GM21390 (cell line): ENCODE results near the gene SLC15A1.

Source experiments
- ATAC-seq: cut with Tn5 transposase; IDR thresholded peaks from one replicate; pipeline ENCODE4 v1.9.1; 2021; ENCODE audit not compliant: unreplicated experiment

Gene SLC15A1

DNA sequence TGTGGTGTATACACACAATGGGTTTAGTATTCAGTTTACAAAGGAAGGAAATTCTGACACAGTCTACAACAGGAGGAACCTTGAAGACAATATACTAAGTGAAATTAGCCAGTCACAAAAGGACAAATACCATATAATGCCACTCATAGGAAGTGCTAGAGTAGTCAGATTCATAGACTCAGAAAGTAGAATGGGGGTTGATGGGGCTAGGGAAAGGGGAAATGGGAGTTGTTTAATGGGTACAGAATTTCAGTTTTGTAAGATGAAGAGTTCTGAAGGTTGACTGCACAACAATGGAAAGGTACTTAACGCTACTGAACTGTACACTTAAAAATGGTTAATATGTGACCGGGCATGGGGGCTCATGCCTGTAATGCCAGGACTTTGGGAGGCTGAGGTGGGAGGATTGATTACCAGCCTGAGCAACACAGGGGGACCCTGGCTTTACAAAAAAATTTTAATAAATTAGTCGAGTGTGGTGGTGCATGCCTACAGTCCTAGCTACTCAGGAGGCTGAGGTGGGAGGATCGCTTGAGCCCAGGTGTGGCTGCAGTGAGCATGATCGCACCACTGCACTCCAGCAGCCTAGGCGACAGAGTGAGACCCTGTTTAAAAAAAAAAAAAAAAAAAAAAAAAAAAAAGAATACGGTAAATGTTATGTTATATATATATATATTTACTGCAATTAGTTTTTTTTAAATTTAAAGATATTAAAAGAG is 45.0 kb downstream of the SLC15A1 start:
- peak; percentile 57 for ATAC-seq

DNA sequence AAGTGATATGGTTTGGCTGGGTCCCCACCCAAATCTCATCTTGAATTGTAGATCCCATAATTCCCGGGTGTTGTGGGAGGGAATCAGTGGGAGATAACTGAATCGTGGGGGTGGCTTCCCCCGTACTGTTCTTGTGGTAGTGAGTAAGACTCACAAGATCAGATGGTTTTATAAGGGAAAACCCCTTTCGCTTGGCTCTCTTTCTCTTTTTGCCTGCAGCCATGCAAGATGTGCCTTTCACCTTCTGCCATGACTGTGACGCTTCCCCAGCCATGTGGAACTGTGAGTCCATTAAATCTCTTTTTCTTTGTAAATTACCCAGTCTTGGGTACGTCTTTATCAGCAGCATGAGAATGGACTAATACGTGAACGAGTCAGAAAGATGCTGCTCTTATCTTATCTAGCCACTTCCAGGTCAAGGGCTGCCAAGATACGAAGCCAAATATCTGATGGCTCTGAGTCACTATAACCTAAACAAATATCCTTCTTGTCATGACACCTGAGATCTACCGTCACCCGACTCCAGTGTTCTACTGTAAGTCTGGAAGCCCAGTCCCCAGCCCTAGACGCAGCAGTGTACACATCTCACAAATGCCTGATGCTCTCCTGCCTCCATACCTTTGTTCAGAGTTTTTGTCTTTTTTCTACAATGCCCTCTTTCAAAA is 45.9 kb downstream of the SLC15A1 start:
- no peak for ATAC-seq

DNA sequence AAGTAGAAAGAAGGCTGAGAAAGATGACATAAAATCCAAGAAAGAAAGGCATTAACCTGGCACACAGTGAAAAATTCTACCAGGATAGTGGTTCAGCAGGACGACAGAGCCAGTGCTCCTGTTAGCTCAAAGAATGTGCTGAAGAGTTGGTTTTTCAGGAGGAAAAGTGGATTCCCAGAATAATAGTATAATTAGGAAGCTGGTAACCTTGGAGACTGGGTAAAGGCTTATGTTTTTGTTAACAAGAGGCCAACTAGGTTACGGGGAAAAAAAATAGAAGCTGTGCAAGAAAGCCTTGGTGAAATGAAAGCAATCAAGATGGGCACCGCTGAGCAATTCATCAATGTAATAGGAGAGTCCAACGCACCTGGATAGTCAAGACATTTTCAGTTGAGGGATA is 54.7 kb downstream of the SLC15A1 start:
- no peak for ATAC-seq

DNA sequence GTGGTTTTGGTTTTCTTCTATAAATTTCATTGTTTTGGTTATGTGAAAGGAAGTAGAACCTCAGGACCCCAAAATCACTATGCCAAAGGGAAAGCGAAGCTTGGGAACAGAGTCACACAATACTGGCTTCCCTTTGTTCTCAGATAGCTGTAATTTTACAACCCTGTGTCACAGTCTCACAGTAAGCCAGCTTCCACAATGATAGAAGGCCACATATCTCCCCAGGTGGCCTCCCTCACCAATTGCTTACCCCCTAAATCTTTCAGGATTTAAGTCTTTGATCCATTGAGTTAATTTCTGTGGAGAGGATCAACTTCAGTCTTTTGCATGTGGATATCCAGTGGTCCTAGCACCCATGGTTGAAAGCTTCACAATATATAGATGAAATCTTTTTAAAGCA is 58.7 kb downstream of the SLC15A1 start:
- ATAC-seq, result no peak

DNA sequence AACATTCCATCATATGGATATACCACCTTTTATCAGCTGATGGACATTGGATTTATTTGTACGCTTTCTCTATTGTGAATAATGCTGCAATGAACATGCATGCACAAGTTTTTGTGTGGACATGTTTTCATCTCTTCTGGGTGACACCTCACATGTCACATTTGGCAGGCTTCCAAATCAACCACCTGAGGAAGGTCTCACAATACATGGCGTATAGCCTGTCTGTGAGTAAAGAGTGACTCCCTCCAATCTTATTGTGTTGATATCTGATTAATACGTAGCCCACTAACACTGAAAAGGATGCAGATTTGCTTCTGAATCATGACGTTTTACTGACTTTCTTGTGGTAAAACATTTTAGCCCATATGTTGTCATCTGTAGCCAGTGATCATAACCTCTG is 61.1 kb downstream of the SLC15A1 start:
- no peak for ATAC-seq

DNA sequence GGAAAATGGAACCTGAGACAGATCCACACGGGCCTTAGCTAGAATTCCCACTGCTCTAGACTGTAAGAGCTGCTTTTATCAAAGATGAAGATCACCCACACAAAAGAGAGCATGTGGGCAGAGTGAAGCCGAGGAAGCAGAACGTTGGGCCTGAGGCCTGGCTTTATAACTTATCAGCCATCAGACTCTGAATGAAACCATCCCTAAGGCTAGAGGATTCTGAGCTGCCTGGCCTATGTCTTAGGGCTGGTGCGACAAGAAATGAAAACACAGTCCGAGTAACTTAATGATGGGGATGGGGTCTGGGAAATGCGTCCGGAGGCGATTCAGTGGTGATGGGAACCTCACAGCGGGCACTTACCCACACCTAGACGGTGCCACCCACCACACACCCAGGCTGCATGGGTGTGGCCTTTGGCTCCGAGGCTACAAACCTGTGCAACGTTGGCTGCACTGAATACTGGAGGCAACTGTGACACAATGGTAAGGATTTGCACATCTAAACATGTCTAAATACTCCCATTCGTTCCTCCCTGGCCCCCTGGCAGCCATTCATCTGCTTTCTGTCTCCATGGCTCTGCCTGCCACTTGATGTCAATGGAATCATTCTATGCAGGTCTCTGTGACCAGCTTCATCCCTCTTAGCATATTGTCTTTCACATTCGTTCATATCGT is 62.0 kb downstream of the SLC15A1 start:
- no peak for ATAC-seq

DNA sequence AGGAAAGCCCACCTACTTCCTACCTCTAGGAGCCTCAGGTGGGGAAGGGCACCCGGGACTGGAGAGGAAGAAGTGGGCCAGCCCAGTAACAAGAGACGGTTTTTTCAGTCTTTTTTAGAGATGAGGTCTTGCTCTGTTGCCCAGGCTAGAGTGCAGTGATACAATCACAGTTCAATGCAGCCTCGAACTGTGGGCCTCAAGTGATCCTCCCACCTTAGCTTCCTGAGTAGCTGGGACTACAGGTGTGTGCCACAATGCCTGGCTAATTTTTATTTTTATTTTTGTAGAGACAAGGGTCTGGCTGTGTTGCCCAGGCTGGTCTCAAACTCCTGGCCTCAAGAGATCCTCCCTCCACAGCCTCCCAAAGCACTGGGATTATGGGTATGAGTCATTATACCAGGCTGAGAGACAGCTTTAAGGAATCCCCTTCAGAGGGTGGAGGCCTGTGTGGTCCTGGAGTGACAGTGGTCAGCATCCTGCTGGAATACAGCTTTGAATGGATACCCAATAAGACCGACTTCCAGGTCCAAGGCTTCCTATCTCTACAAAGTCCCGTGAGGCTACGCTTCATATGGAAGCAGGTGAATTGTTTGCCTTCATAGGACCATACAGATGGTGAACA is 63.0 kb downstream of the SLC15A1 start:
- ATAC-seq, result no peak

DNA sequence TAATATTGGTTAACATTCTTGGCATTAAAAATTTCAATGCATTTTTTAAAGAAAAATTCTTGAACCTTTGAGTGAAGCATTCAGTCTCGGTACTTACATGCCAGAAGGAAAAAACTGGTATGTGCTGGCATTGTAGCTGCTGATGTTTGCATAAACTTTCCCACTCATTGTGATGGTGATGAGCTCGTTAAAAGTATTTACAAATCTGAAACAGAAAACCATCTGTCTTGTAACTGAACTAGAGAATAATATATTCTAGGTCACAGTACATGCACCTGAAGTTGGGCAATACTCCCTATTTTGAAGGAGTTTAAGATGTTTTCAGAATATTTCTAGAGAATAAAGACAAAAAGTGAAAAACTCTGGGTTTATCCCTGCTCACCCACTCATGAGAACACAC is 64.1 kb downstream of the SLC15A1 start:
- peak; percentile 51 for ATAC-seq

DNA sequence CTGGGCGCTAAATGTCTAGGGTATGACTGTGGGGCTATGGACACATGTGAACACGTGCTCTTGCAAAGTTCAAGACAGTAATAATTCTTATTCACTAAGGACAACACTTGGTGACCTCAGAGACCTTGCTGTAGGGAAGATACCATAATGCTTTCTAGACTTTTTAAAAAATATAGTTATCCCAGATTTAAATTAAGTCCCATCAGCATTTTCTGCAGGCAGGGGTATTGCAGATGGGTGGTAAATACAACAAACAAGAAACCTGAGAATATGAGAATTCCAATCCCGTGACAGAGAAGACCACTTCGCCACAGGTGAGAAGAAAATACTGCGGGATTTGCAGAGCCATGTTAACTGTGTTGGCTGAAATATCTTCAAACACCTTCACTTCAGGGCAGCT is 65.2 kb downstream of the SLC15A1 start:
- ATAC-seq, result no peak

DNA sequence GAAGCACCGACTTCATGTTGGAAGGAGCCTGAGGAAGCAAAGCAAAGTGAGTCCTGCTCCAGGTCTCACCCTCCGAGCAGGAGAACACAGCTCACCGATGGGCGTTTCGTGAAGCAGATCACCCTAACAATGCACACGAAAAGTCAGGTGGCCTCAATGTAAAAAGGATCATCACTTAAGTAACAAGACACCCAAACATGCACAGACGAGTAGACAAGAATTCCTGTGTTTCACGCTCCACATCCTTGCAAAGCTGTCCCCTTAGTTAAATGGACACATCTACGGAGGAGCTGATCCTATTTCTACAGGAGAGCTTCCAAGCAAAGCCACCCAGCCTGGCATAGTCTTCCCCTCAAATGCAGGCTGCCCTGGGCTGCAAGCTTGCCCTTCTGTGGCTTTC is 66.2 kb downstream of the SLC15A1 start:
- ATAC-seq, result no peak

DNA sequence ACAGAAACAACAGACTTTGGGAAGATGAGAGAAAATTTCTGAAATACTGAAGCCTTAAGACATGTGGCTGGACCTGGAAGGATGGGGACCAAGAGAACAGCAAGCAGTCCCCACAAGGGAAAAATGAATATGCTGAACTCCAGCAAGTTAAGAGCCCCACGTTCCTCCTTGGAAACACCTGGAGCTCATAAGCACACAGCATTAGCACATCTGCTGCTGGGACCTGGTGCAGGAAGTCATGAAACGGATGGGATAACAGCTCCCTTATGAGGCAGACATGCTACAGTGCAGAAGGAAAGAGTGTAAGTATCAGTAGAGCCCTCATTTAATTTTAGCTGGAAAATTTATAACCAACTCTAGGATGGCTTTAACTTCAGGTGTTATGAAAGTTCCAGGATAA is 67.3 kb downstream of the SLC15A1 start:
- no peak for ATAC-seq

DNA sequence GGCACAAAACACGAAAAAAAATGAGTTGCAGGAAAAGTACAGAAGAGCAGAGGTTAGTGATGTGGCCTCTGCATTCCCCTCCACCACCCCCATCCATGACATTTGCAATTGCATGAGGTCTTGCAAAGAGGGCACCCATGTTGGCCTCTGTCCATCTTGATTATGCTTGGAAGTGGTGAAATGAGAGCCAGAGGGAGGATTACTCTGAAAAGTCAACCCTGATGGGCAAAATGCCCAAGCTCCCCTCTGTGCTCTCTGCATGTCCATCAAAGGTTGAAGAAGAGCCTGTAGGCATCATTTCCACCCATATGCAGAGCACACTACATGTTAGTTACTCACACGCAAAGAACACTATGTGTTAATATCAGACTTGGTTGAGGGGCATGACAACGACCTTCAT is 71.4 kb downstream of the SLC15A1 start:
- ATAC-seq, result no peak

DNA sequence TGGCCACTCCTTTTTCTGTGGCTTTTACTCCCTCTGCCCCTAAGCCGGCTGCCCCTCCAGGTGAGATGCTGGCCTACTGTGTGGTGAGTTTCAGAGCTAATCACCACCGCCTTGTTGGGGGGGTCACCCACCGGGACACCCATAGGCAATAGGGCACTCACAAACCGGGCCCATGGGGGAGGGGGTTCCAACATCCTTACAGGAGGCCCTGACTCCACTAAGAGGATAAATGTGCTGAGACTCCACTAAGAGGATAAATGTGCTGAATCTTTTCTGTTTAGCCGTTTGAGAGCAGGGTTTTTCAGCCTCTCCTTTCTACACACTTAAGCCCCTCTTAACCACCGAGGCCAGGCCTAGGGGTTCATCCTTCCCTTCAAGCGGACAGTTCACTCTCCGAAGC is 73.7 kb downstream of the SLC15A1 start:
- no peak for ATAC-seq

DNA sequence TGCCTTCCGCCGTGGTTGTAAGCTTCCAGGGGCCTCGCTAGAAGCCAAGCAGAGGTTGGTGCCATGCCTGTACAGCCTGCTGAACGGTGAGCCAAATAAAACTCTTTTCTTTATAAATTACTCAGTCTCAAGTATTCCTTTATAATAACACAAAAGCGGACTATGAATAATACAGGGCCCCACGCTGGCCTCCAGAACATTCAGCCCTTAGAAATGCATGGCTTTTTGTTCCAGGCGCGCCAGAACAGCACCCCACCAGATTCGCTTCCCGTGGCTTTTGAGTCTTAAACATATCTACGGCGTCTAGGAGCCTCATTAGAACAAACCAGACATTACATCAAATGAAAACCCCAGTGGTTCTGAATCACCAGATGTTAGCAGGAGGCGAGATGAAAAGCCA is 75.1 kb downstream of the SLC15A1 start:
- ATAC-seq, result no peak

DNA sequence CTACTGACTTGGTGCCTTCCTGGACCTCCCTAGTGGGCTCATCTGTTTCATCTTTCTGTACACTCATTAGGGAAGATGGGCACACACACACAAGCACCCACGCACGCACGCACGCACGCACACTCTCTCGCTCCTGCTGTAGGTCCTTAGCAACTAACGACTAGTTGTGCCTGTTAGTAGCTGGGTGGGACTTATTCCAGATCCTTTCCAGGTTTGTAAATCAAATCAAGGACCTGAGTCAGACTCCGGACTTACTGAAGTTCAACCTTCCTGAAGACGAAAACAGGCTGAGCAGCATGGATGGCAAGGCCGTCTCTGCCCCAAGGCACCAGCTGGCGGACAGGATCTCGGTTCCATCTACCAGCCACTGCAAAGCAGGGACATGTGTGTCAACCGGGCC is 76.2 kb downstream of the SLC15A1 start:
- ATAC-seq, result no peak

DNA sequence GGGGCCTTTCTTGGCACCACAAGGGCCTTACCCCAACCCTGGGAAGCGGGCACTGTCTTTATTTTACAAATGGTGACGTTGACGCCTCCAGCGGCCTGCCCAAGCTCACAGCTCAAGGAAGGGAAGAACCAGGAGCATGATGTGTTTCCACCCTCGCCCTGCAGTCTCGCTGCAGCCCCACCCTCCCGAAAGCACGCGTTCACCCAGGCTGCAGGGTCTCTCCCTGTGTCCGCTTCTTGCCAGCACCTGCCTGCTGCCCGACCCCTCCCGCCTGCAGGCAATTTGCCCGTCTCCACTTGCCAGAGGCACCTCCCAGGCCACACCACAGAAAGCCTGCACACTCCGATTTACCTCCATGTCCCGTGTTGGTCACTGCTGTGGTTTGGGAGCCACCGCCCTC is 76.6 kb downstream of the SLC15A1 start:
- ATAC-seq, result no peak

DNA sequence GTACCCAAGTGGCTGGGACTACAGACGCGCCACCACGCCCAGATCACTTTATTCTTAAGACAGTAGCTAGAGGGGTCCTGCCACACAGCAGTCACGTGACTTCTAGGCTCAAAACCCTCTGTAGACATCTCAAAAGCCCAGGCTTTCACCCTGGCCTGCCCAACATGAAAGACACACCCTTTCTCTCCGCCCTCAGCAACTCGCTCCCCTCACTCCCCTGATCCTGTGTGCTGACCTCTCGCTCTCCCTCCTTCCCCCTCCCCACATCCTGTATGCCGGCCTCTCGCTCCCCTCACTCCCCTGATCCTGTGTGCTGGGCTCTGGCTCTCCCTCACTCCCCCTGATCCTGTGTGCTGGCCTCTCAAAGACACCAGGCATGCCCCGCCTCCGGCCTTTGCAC is 77.4 kb downstream of the SLC15A1 start:
- ATAC-seq, result no peak

DNA sequence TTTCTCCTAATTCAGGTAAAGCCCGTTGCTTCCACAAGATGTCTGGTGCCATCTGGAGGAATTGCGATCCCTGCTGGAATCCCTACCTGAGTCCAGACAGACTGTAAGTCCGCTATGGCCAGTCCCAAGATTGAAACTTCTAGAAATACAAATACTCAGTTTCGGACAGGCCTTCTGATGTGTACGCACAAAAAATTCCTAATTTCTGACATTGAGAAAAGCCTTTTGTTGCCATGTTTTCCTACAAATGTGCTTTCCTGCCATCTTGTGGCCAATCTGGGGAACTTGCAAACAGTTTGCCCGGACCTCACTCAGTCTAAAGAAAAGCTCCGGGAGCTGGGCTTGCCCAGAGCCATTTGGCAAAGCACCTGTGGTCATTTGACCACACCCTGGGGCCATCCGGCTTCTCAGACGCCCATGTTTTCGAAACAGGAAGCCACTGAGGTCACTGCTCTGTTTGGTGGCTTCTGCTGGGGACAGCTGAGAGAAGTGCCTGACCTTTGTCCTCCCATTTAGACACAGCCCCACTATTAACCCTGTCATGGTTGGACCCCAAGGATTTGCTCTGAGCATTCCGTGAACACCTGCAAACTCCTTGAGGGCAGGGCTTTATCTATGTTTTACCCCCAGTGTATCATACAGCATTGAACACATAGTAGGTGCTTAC is 79.4 kb downstream of the SLC15A1 start:
- ATAC-seq, result no peak

DNA sequence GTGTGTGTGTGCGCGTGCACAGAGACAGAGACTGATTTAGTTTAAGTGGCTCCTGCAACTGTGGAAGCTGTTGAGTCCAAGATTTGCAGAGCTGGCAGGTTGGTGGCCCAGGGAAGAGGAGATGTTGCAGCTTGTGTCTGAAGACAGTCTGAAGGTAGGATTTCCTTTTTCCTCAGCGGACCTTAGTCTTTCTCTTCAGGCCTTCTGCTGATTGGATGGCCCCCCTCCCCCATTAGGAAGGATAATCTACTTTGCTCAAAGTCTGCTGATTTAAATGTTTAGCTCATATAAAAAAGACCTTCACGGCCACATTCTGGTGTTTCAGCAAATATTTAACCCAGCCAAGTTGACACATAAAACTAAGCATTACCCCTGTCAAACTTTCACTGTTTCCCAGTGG is 84.3 kb downstream of the SLC15A1 start:
- ATAC-seq, result no peak

DNA sequence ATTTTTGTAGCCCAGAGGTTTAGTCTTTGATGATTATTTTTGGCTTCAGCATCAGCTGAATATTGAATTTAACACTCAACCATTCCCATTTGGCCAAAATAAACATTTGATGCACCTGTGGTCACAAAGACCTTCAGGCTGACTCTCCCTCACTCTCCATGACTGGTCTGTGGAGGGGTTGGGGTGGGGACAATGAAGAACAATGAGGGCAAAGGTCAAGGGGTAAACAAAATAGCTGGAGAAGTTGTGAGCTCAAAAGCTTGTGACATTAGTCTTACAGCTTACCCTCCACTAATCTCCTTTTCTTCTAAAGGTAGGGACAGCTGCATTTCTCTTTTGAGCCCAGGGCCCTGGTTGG is 86.9 kb downstream of the SLC15A1 start:
- no peak for ATAC-seq

DNA sequence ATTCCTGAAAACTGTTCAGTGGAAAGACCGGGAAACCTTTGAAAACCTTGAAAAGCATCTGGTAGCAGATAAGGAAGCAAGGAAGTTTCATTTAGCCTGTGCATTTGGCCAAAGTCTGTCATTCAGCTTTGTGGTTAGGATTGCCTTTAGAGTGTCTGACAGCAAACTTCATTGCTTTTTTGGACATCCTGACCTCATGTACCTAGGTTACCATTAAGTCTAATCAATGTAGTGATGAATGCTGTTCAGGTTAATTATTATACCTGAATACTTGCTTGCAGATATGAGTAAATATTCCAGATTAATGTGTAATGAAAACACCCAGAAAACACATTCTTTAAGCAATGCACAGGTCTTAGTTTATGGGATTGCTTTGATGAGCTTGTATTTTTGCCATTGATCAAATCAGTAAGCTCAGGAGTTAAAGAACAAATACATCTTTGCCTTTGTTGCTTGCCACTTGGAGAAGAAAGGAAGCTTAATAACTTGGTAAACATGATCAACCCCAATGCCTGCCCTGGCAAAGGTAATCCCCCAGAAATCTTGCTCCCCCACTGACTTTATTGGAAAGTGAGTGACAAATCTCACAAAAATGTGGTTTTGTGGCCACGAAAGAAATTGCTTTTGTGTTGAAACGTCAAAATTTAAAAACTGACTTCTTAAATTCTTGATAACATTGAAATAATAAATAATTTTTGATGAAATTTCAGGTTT is 87.4 kb downstream of the SLC15A1 start:
- ATAC-seq, result no peak
